Panc1 (cell line): Measurements from ENCODE around the gene CRMP1. TPM values are rescaled to one million over a fixed set of nuclear protein-coding genes. Genes with fewer than 3 reads are reported as not detected.

Experiments
- ATAC-seq: fragments of 200-7000 bp; cut with Tn5 transposase; 2 replicates; pipeline ENCODE4 v1.9.1; 2020; ENCODE audit warnings: mild to moderate bottlenecking, moderate library complexity
- BruUV-seq: library from RNA; stranded (reverse); fragments of 400-500 nt; replicated peaks from 2 replicates; lab custom pipeline; 2021; lab: Mats Ljungman, UMichigan
- CTCF ChIA-PET: fragments of 300-600 bp; sonication (Branson Sonifier 250); formaldehyde crosslinking; loops from one replicate; lab custom pipeline; 2022; ENCODE audit warnings: antibody characterized with exemption; lab: Charles Lee
- POLR2A ChIA-PET: fragments of 300-600 bp; sonication (Branson Sonifier 250); formaldehyde crosslinking; loops from one replicate; lab custom pipeline; 2022; ENCODE audit warnings: antibody characterized with exemption; lab: Charles Lee
- DNase-seq: peaks from one replicate; pipeline ENCODE4 v3.0.0-alpha.2; 2010; ENCODE audit warnings: low read depth, low spot score
- H3K27ac ChIP-seq: 2 replicates; pipeline ENCODE4 v1.5.1; 2011; ENCODE audit warnings: mild to moderate bottlenecking, low read length, inconsistent platforms
- H3K27me3 ChIP-seq: fragments of 200-500 bp; sonication (Bioruptor generic); 2 replicates; pipeline ENCODE4 v1.6.0; 2014; ENCODE audit warnings: low read length, inconsistent platforms; ENCODE audit not compliant: control insufficient read depth, insufficient read depth
- H3K36me3 ChIP-seq: fragments of 200-500 bp; sonication (Bioruptor generic); 2 replicates; pipeline ENCODE4 v1.5.1; 2014; ENCODE audit warnings: inconsistent platforms, mild to moderate bottlenecking, low read length, moderate library complexity; ENCODE audit not compliant: control insufficient read depth, insufficient read depth
- H3K4me1 ChIP-seq: 2 replicates; pipeline ENCODE4 v1.5.1; 2011; ENCODE audit warnings: inconsistent platforms, mild to moderate bottlenecking, low read length, moderate library complexity; ENCODE audit not compliant: control insufficient read depth, insufficient read depth
- H3K4me3 ChIP-seq, 2 experiments: 2 replicates each; pipeline ENCODE4 v1.5.1; 2011 to 2012; ENCODE audit warnings: low read depth in 2 of 2, low read length in 2 of 2, mild to moderate bottlenecking in 2 of 2, inconsistent platforms in 1 of 2, moderate library complexity in 1 of 2
- H3K9me3 ChIP-seq: fragments of 200-500 bp; sonication (Bioruptor generic); 2 replicates; pipeline ENCODE4 v1.5.1; 2014; ENCODE audit warnings: low read depth, mild to moderate bottlenecking, inconsistent platforms, low read length, moderate library complexity; ENCODE audit not compliant: control insufficient read depth, insufficient read depth
- POLR2AphosphoS5 ChIP-seq: IDR thresholded peaks from 2 replicates; pipeline ENCODE4 v1.6.1; 2012; ENCODE audit warnings: mild to moderate bottlenecking, low read depth, low read length, moderate library complexity
- REST ChIP-seq, 2 experiments: IDR thresholded peaks; 2 replicates each; pipeline ENCODE4 v1.6.1; 2011 to 2012; ENCODE audit warnings: low read depth in 2 of 2, control low read depth in 1 of 2, low read length in 1 of 2, mild to moderate bottlenecking in 1 of 2, moderate library complexity in 1 of 2; ENCODE audit not compliant: insufficient read depth in 1 of 2
- SIN3A ChIP-seq: IDR thresholded peaks from 2 replicates; pipeline ENCODE4 v1.6.1; 2012; ENCODE audit warnings: low read depth, mild to moderate bottlenecking, low read length, moderate library complexity, borderline replicate concordance; ENCODE audit not compliant: insufficient read depth
- TCF7L2 ChIP-seq: IDR thresholded peaks from 2 replicates; pipeline ENCODE4 v1.6.1; 2011; ENCODE audit warnings: mild to moderate bottlenecking, low read depth, low read length, inconsistent platforms
- in situ Hi-C: cut with HindIII; loops from 2 replicates; pipeline ENCODE4 v1.10.0; 2016; ENCODE audit warnings: low sequenced_read_pairs, low pct_unique_long_range_greater_than_20kb
- intact Hi-C: fragments of 100-400 bp; cut with micrococcal nuclease; formaldehyde crosslinking; loops from one replicate; pipeline ENCODE4 v1.10.0; 2022; ENCODE audit not compliant: unreplicated experiment
- total RNA-seq: library from RNA; stranded (reverse); gene quantifications from one replicate; pipeline ENCODE4 v1.2.1, GENCODE V29; 2021; ENCODE audit not compliant: unreplicated experiment
- TF ChIP-seq, protein P1 (sequence below): fragments of 450-650 bp; IDR thresholded peaks from 2 replicates; pipeline ENCODE4 v1.5.1; 2017; ENCODE audit warnings: mild to moderate bottlenecking

Gene CRMP1
- total RNA-seq, 1 experiment from 2014 or later, result 0.28 TPM

DNA sequence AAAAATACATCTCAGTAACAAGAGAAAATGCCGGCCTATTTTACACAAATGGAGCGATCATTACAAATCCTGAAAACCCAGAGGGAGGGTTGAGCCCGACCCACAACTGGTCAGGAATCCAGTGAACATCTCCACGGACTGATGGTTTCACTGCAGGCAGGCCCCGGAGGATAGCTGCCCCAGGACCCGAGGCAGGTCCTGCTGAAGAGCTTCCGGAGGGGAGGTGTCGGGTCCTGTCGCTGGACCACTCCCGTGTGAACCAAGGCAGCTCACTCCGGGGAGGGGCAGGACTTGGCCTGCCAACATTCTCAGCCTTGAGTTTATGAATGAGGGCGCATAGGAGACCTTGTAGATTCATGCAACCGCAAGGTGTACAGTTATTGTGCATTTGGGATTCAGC lies 4.8 kb upstream of the CRMP1 start:
- TF ChIP-seq TCF7L2 (no peak), REST (IDR thresholded peaks at IDR 0.05; ENCODE audit: insufficient read depth in 1 of 2, low read depth in 2 of 2, low read length in 1 of 2) (no peak), SIN3A (no peak), POLR2AphosphoS5 (no peak)
- TF ChIP-seq, protein P1, sequence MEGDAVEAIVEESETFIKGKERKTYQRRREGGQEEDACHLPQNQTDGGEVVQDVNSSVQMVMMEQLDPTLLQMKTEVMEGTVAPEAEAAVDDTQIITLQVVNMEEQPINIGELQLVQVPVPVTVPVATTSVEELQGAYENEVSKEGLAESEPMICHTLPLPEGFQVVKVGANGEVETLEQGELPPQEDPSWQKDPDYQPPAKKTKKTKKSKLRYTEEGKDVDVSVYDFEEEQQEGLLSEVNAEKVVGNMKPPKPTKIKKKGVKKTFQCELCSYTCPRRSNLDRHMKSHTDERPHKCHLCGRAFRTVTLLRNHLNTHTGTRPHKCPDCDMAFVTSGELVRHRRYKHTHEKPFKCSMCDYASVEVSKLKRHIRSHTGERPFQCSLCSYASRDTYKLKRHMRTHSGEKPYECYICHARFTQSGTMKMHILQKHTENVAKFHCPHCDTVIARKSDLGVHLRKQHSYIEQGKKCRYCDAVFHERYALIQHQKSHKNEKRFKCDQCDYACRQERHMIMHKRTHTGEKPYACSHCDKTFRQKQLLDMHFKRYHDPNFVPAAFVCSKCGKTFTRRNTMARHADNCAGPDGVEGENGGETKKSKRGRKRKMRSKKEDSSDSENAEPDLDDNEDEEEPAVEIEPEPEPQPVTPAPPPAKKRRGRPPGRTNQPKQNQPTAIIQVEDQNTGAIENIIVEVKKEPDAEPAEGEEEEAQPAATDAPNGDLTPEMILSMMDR, result no peak
- H3K27me3 ChIP-seq, result peaks cover 17% of the 10 kb centered on the region
- CTCF ChIA-PET, result no interaction called here
- no peak overlapping the region for H3K27ac ChIP-seq
- intact Hi-C loops (no loop called here), in situ Hi-C loops (no loop called here)
- no TSS peak for BruUV-seq
- H3K4me1 ChIP-seq, result no peaks in the 10 kb centered on the region
- H3K36me3 ChIP-seq, result no peaks in the 10 kb centered on the region
- ATAC-seq (no peak), DNase-seq (no peak)
- POLR2A ChIA-PET, result no interaction called here
- no peak overlapping the region for H3K4me3 ChIP-seq
- no peaks in the 10 kb centered on the region for H3K9me3 ChIP-seq

GRCh38 chr4:5895287-5895686 lies 2.4 kb upstream of the CRMP1 start:
- CTCF ChIA-PET, result no interaction called here
- POLR2A ChIA-PET, result no interaction called here
- H3K4me1 ChIP-seq, result no peaks in the 10 kb centered on the region
- no peaks in the 10 kb centered on the region for H3K9me3 ChIP-seq
- TF ChIP-seq TCF7L2 (no peak), POLR2AphosphoS5 (no peak), SIN3A (no peak), REST (IDR thresholded peaks at IDR 0.05; ENCODE audit: insufficient read depth in 1 of 2, low read depth in 2 of 2, low read length in 1 of 2) (no peak)
- TF ChIP-seq, protein P1, result no peak
- ATAC-seq (no peak), DNase-seq (no peak)
- peaks cover 13% of the 10 kb centered on the region for H3K27me3 ChIP-seq
- BruUV-seq, result no TSS peak
- H3K4me3 ChIP-seq, result no peak overlapping the region
- H3K36me3 ChIP-seq, result no peaks in the 10 kb centered on the region
- intact Hi-C loops (no loop called here), in situ Hi-C loops (no loop called here)
- H3K27ac ChIP-seq, result no peak overlapping the region
